GM12892 (cell line): ENCODE data around the gene CHCHD3.
"Not testable (repeated sequence)": the region's sequence is repeated elsewhere in the genome, so short reads cannot be mapped to it uniquely, and the experiment has no call there.

Source experiments
- DNase-seq: peaks from one replicate; pipeline ENCODE4 v3.0.0; 2011; ENCODE audit not compliant: insufficient read length
- FAIRE-seq: peaks from 2 replicates; lab custom pipeline; 2011; peaks lifted over from hg19 to GRCh38; lab: Jason Lieb, UNC
- POLR2A ChIP-seq: IDR thresholded peaks from 2 replicates; pipeline ENCODE4 v1.6.1; 2011; ENCODE audit warnings: low read depth, low read length, control low read depth
- POLR2AphosphoS5 ChIP-seq: IDR thresholded peaks from 2 replicates; pipeline ENCODE4 v1.6.1; 2011; ENCODE audit warnings: low read depth, low read length, control low read depth
- TAF1 ChIP-seq: IDR thresholded peaks from 2 replicates; pipeline ENCODE4 v1.6.1; 2011; ENCODE audit warnings: low read depth, mild to moderate bottlenecking, control low read depth, low read length, borderline replicate concordance

The CHCHD3 gene

GRCh38 chr7:132932296-132933071, 149.4 kb downstream of the CHCHD3 start:
- DNase-seq (no peak), FAIRE-seq (peak; percentile 38)
- TF ChIP-seq POLR2A (no peak), TAF1 (no peak), POLR2AphosphoS5 (no peak)

DNA sequence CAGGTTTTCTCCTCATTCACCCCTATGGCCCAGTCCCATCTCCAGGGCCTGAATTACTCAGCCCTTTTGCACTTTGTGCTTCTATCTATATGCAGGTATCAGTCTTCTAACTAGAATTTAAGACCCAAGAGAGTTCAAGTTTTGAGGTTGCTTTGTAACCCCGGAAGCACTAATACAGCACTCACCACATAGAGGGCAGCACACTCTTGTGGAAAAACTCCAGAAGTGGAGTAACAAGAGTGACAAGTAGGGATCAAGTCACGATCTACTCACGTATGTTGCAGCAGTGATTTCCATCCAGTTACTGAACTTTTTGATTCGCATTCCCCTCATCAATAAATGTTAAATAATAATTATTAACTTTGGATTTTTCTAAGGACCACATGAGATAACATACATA, 151.0 kb downstream of the CHCHD3 start:
- no peak for FAIRE-seq
- no peak for DNase-seq
- no peak for TF ChIP-seq POLR2AphosphoS5
- no peak for TF ChIP-seq TAF1
- no peak for TF ChIP-seq POLR2A

- not testable (repeated sequence) for FAIRE-seq, DNase-seq
Observed at GRCh38 chr7:132929944-132930343, 151.9 kb downstream of the CHCHD3 start.

DNA sequence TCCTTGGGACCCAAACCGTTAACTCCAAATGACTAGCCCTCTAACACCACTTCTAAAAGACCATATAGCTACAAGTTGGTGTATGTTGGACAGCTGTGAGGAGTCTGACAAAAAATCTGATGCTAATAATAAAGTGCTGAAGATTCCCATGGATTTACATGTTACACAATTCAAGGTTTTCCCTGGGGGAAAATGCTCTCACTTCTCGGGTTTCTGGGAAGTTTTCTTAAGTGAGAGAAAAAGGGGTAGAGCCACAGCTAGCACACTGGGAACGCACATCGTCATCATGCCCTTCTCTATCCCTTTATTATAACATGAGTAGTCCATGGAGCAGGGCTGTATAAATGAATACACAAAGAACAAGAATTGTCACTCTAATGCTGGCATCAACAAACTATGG, 162.1 kb downstream of the CHCHD3 start:
- no peak for TF ChIP-seq POLR2AphosphoS5
- no peak for TF ChIP-seq POLR2A
- no peak for TF ChIP-seq TAF1
- FAIRE-seq (no peak), DNase-seq (no peak)

DNA sequence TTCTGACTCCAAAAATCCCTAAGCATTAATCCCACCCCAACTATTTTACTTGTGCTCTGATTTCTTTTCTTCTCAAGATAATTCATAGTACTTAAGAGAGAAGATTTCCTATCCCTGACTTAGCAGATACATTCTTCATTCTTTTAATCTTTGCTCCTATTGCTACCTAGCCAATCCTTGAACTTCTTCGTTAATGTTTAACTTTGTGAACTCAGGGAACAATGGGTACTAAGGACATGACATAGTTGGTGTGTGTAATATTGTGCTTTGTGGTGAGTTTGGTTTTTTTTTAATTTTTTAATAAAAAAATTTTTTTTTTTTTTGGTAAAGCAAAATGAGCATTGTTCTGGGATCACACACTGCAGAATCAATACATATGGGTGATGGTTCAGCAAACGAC, 166.2 kb downstream of the CHCHD3 start:
- FAIRE-seq (no peak), DNase-seq (no peak)
- no peak for TF ChIP-seq TAF1
- no peak for TF ChIP-seq POLR2A
- no peak for TF ChIP-seq POLR2AphosphoS5

- TF ChIP-seq POLR2AphosphoS5 (no peak), TAF1 (no peak), POLR2A (no peak)
- no peak for DNase-seq
- no peak for FAIRE-seq
Observed at GRCh38 chr7:132910657-132911056, 171.2 kb downstream of the CHCHD3 start.

DNA sequence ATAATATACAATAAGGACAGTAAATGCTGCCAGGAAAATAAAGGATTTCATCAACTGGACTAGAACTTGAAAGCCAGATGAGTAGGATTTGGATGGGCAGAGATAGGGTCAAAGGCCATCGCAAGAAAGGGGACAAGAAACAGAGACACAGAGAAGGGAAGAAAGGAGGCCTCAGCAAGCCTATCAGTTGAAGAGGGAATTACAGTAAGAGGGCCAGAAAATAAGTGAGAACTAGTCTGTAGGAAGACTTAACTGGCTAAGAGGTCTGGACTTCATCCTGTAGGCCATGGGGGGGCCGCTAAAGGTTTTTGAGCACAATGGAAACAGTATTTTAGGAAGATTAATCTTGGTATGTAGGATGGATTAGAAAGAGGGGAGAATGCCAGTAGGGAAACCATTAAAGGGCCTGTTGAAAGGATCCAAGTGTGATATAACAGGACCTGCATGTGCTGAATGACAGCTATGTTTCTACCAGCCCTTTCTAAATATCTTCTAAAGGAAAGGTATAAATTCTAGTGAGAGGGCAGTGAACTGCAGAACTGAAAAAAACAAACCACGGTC, 174.4 kb downstream of the CHCHD3 start:
- FAIRE-seq (no peak), DNase-seq (no peak)
- no peak for TF ChIP-seq POLR2A
- no peak for TF ChIP-seq TAF1
- no peak for TF ChIP-seq POLR2AphosphoS5

DNA sequence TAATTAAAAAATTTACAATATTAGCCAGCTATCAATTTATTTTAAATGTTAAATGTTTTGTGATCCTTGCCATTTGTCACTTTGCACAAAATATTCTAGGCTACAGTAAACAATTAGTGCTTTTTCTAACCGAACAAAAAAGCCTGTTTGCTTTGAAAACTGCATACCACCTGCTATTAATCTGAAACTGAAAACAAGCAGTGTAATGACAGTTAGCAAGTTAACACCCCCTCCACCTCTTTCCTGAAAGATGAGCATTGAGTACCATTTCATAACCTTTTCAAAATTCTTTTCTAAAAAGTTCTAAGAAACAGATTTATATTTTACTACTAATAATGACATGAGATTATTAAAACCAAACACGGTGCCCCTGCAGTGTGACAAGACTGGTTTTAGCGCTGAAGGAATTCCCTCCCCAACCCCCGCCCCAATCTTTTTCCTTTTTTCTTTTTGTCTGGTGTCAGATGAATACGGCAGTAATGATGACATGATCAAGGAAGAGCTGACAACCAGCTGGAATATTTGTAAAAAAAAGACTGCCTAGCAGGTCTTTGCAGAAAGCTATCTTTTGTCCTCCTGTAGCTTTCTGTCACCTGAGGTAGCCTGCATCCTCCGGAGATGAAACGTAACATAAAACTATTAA, 175.6 kb downstream of the CHCHD3 start:
- no peak for DNase-seq
- FAIRE-seq, result no peak
- no peak for TF ChIP-seq TAF1

DNA sequence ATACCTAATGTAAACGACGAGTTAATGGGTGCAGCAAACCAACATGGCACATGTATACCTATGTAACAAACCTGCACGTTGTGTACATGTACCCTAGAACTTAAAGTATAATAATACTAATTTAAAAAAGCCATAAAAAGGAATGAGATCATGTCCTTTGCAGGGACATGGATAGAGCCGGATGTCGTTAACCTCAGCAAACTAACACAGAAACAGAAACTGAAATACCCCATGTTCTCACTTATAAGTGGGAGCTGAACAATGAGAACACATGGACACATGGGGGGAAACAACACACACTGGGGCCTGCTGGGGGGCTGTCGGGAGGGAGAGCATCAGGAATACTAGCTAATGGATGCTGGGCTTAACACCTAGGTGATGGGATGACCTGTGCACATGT, 176.8 kb downstream of the CHCHD3 start:
- FAIRE-seq, DNase-seq: not testable (repeated sequence)

GRCh38 chr7:132904209-132904608, 177.7 kb downstream of the CHCHD3 start:
- FAIRE-seq, result no peak
- DNase-seq, result no peak
- TF ChIP-seq POLR2A, result no peak
- TF ChIP-seq TAF1, result no peak
- no peak for TF ChIP-seq POLR2AphosphoS5

GRCh38 chr7:132902294-132902693, 179.6 kb downstream of the CHCHD3 start:
- FAIRE-seq, DNase-seq: not testable (repeated sequence)

DNA sequence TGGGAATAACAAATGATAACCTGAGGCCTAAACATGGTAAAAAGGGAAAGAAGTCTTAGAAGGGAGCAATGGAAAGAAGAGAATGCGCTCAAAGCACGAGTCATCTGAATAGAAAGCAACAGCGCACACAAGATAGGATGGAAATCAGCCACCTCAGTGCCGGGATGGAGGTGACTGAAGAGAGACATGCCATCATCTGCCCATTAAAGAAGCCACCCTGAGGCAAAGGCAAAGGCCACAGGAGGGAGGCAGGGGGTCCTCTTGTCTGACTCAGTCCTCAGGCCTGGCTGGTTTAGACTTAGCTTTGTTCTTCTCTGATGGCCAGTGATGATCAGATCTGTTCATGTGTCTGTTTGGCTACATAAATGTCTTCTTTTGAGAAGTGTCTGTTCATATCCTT, 180.6 kb downstream of the CHCHD3 start:
- no peak for TF ChIP-seq POLR2A
- no peak for TF ChIP-seq POLR2AphosphoS5
- no peak for TF ChIP-seq TAF1
- FAIRE-seq, result no peak
- DNase-seq, result no peak
